UCSD-AML1 (cell line): ENCODE data around the gene DNAJB4.
"Not testable (repeated sequence)": the region's sequence is repeated elsewhere in the genome, so short reads cannot be mapped to it uniquely, and the experiment has no call there.

ENCODE experiments used
- DNase-seq: peaks from one replicate; lab custom pipeline; 2025; ENCODE audit not compliant: unreplicated experiment; lab: John Stamatoyannopoulos, UW

The DNAJB4 gene

DNA sequence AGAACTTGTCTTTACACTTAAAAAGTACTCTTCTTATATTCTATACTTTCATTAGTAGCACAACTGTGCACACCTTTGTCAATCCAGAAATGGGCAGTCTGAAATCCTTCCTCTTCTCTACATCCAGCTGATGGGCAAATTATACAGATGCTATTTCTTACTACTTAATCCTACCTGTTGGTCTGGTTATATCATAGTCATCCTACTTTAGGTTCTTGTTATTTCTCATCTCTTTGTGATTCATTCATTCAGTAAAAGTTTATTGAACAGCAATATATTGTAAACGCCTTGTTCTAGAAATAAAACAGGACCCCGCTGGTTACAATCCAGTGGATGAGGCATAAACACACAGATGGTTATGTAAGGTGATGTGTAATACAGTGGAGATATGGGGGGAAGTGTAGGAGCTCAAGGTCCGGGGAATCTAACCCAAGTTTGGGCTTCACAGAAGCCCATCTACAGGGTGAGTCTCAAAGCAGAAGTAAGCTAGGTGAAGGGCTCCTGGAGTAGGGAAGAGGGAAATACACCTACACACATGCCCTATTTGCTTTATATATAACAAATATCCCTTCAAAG lies 14.0 kb upstream of the DNAJB4 start:
- no peak for DNase-seq

DNA sequence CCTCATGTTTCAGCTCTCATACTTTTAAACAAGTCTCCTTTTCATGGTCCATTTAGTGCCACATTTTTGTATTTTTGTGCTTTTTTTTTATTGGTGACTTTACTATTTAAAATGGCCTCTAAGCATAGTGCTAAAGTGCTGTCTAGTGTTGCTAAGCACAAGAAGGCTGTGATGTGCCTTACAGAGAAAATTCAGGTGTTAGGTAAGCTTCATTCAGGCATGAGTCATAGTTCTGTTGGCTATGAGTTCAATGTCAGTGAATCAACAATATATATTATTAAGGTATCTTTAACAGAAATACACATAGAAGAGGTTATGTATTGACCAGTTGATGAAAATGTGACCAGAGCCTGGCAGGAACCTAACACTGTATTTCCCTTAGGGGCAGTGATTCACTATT lies 13.1 kb upstream of the DNAJB4 start:
- no peak for DNase-seq

DNA sequence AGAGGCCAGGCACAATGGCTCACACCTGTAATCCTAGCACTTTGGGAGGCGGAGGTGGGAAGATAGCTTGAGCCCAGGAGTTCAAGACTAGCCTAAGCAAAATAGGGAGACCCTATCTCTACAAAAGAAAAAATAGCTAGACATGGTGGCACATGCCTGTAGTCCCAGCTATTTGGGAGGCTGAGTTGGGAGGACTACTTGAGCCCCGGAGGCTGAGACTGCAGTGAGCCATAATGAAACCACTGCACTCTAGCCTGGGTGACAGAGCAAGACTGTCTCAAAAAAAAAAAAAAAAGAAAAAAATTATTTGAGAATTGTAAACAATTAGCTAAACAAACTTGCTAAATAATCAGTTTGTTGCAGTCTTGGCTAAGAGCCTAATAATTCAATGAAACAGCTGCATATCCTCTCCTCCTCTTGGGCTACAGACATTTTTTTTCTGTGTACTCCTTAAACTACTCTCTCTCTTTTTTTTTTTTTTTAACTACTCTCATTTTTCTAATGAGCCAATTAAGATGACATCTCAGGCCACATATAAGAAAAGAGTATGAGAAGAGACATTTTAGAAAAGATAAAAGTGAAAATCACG lies 10.5 kb upstream of the DNAJB4 start:
- DNase-seq, result no peak

DNA sequence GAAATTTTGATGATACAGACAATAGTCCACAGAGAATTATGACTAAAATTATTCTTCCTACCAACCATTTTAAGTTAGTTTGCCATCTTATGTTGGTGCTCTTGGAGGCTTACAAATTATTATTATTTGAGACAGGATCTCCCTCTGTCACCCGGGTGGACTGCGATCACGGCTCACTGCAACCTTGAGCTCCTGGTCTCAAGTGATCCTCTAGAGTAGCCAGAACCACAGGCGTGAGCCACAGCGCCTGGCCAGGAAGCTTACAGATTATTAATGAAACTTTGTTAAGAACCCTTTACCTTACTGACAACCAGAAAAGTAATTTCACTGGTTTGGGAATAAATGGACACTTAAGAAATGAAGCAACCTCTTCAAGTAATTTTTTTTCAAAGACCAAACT lies 8.0 kb upstream of the DNAJB4 start:
- DNase-seq, result no peak

DNA sequence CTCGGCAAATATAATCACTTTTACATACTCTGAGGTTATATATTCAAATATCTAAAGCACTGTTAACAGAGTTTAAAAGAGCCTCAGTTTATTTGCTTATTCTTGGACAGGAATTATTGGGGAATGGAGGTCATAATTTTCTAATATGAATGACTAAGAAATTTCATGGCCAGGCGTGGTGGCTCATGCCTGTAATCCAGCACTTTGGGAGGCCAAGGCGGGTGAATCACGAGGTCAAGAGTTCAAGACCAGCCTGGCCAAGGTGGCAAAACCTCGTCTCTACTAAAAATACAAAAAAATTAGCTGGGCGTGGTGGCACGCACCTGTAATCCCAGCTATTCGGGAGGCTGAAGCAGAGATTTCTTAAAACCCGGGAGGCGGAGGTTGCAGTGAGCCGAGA lies 4.2 kb upstream of the DNAJB4 start:
- not testable (repeated sequence) for DNase-seq

DNA sequence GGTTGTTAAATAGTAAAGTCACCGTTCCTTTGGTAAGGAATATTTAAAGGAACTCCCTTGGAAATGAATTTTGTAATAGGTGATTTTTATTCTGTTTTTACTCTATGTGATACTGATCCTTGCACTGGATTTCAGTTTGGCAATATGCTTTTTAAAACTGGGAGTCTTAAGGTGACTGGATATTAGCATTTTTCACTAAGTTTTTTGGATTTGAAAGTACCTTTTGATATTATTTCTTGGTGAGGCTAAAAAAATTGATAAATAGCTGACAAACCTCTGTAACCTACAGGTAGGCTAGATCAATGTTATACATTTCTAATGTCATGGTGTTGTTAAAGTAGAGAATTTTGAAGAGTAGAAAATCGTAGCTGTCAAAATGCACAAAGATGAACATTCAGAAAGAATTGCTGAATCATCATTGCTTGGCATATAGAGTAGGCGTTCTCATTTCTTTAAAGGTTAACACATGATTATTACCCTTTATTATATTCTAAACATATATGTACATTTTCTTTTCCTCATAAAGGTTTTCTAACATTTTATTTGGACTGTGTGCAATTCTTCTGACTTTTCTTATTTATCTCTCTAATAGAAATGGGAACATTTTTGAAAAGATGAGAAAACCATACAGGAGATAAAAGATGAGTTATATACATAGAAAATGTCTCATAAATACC lies 1.5 kb upstream of the DNAJB4 start:
- DNase-seq, result no peak

DNA sequence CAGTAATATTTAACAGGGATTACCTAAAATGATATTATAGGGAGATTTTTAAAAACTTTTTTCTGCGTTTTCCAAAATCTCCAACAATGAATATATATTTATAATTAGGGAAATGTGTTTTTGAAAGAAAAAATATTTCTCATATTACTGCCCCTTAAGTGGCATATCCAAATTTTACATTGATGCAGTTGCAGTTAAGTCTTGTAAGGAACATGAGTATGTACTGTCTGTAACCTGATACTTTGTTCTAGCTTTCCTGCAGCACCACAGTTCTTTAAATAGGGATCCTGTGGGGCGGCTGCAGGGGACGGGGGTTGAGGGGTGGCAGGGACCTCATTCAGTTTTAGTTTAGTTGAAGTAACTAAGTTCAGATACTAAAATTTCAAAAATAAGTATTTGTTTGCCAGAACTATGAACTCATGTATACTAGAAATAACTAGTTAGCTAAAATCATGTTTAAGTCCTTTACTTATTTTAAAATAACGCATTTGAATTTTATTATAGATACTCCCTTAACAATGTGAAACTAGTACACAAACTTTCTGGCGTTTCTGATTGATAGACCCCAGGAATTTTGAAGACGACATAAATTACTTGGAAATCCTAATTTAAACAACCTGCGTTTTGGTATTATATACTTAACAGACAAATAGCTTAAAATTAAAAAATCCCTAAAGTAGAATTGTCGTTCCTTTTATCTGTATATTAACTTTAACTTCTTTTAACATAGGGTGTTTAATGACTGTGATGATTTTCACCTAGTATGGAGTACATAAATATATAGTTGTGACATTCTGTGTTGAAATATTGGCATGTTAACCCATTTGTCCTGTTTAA lies 639 bp upstream of the DNAJB4 start:
- peak; percentile 46 for DNase-seq

DNA sequence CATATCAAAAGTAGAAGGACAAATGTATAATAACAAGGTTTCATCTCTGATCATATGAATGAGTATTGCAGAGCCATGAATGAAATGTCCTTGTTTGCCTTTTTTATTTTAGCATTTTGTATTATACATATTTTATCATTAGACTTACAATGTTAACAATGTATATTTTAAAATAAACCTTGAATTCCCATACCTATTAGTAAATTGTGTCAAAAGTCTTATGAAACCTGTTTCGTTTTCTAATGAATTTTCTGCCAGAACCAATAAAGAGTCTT lies 646 bp downstream of the DNAJB4 start:
- no peak for DNase-seq

DNA sequence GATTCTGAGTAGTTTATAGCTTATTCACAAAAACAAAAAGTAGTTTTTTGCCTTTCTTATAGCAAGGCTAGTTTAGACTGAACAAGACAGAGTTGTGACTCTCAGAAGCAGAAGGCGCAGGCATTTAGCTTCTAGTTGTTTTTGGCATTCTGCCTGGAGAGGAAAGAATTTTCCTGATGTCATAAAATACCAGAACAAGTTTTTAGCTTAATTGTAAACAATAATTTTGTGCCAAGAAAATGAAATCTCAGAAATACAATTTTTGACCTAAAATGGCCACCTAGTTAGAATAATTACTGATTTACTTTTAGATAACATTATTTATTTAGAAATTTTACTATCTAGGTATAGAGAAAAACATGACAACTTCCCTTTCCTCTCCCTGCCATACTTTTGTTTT lies 1.0 kb downstream of the DNAJB4 start:
- no peak for DNase-seq

DNA sequence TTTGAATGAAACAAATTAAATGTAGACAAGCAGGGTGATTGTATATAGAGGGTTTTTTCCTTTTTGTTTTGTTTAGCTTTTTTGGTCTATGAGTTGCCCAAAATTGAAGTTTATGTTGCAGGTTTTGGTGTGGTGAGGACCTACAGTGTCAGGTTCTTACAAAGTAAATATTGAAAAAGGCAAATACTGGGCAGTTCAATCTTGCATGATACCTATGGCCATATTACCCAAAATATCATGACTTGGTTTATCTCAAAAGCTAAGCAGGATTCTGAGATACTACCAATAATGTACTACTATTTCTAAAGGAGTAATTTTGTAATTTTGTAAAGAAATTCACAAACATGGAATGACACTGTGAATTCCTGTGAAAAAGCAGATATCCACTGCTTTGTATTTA lies 1.8 kb downstream of the DNAJB4 start:
- DNase-seq, result no peak

DNA sequence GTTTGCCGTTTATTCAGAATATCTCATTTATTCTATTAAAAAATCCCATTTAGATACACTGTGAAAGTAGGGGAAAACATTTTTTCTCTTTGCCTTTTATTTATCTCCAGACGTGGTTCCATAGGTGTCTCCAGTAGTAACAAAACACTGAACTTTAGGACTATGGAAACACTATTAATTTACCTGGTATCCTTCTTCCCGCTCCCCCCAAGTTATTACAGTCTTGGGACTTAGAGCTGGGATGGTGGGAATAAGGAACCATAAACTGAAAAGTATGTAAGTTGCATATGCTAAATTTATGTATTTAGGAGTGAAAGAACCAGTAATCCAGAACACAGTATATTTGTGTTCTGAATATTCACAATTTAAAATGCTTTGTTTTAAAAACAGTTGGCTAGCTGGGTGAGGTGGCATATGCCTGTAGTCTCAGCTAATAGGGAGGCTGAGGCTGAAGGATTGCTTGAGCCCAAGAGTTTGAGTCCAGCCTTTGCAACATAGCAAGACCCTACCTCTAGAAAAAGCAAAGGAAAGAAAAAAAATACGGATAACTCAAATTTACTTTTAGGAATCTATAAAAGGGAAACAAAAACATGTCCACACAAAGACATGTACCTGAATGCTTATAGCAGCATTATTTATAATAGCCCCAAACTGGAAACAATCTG lies 3.1 kb downstream of the DNAJB4 start:
- no peak for DNase-seq

DNA sequence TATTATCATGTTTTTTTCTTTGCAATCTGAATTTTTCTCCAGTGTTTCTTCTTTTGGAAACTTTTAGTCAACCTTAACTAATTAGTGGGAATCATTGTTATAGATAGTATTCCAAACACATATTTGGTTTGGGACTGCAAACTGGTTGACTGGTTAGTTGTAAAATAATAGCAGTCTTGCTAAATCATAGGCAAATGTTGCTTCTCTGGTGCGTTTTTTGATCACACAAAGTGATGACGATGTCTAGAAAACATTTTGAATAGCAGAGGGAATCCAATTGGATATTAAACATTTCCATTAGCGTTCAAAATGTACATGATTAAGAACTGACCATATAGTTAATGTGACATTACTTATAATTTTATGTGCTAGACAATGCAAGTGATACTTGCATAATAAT lies 4.5 kb downstream of the DNAJB4 start:
- DNase-seq, result no peak

DNA sequence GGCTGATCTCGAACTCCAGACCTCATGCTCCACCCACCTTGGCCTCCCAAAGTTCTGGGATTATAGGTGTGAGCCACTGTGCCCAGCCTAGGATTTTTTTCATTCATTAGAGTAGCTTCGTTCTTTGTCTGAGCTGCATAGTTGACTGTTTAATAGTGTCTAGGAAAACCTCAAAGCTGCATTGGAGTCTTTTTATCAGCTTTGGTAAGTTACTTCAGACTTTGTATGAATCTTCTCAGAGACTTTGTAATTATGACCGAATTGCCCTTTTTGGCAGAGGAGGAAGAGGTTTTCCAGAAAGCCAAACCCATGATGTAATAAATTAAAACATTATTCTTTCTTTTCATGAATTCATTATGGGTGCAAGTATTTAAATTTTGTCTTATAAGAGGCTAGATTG lies 5.1 kb downstream of the DNAJB4 start:
- no peak for DNase-seq

DNA sequence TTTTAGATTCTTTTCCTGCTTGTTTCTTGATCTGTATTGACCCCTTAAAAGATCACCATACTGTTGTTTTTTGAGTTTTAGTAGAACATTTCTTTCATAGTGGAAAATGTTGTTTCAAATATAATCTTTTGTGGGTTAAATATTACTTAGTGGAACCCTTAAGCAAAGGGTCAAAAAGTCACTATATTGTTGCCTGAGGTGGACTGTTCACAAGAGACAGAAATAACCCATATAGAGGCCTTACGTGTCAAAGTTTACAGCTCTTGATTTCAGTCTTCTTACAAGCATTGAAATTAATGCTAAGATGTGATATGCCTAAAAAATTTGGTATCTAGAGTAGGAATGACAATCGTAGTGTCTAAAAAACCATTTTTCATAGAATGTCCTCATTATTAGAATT lies 6.3 kb downstream of the DNAJB4 start:
- DNase-seq, result no peak

DNA sequence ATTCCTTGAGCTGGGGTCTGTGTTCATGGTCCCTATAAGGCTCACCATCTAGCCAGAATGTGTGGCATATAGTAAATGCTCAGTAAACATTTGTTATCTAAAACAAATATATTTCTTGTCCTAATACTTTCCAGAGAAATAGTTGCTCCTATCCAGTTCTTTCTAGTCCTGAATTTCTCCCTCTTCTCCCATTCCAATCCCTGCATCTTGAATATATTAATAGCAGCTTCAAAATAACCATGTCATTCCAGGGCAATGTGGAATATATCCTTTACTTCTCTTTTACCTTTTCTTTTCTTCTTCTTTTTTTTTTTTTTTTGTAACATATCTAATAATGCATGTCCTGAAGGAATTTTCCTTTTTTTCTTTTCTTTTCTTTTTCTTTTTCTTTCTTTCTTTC lies 10.4 kb downstream of the DNAJB4 start:
- DNase-seq, result no peak

DNA sequence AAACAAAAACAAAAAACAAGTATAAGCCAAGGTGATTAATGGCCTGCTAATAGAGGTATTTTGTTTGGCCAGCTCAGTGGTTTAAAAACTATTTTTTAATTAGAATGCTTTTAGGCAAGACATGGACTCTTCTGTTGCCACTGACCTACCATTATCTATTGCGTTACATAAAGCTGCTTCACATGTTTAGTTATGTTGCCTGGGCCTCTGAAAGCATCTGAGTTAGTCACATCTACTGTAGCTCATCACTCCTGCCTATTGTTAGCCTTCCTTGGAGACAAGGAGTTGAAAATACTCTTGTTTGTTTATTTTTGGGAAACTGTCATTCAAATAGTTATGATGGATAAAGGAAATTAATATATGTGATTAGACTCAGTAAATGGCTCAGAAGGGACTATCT lies 14.3 kb downstream of the DNAJB4 start:
- no peak for DNase-seq

DNA sequence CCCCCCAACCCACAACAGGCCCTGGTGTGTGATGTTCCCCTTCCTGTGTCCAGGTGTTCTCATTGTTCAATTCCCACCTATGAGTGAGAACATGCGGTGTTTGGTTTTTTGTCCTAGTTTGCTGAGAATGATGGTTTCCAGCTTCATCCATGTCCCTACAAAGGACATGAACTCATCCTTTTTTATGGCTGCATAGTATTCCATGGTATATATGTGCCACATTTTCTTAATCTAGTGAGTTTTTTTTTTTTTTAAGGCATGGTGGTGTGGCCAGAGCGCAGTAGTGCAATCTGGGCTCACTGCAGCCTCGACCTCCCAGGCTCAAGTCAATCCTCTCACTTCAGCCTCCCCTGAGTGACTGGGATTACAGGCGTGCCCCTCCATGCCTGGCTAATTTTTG lies 16.4 kb downstream of the DNAJB4 start:
- not testable (repeated sequence) for DNase-seq

DNA sequence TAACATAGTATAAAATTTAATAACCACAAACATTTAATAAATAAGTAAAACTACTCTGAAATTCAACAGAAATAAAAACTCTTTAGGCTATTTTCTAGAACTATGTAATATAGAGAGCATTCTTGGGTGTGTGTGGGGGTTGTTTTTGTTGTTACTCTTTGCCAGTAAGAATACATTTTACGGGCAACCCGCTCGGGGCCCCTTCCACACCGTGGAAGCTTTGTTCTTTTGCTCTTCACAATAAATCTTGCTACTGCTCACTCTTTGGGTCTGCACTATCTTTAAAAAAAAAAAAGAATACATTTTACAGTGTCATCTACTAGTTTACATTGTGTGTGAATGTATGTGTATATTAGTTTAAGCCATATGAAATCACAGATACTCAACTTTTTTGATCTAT lies 25.1 kb downstream of the DNAJB4 start:
- DNase-seq, result no peak

DNA sequence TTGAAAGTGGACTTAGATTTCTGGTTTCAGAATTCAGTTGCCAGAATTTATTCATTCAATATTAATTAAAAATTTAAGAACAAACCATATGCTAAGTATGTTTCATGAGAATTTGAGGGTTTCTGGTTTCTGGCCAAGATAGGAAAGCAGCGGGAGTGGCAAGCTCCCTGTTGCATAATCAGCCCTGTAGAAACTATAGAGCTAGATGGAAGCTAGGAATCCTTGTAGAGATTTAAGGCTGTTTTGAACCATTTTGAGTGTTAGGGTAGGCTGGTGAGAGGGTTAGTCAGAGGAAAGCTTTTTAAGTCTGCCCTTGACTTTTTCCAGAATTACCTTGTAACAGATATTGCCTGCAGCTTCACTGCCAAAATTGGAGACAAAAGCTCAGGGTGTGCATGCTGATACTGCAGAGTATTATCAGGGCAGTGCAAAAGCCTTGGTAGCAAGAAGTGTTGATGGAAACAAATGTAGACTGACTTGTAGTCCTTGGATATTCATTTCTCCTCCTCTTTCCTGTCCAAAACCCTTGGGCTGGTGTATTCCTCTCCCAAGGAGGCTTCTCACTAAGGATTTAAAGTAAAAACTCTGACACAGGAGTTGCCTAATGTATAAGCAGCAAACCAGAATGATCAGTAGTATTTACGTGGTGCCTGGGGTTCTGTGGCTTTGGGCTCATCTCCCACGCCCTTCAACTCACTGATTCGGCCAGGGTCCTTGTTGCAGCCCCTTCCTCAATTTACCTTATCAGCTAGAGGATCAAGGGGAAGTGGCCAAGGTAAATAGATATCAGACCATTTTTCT lies 28.5 kb downstream of the DNAJB4 start:
- no peak for DNase-seq

DNA sequence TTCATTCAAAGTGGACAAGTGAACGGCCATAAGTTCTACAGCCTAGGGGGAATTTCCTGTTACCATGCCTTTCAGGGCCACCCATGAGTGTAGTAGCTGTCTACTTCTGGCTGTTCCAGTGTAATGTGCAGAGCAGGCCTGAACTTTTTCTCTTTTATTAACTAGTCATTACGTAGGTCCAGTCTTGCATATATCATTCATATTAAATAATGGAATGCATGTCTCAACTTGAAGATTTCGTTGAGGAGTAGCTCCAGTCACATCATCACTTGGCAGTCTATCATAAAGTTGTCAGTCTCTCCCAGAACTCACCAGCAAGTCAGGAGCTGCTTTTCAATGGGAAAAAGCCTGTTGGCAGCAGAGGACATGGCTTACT lies 29.0 kb downstream of the DNAJB4 start:
- no peak for DNase-seq

DNA sequence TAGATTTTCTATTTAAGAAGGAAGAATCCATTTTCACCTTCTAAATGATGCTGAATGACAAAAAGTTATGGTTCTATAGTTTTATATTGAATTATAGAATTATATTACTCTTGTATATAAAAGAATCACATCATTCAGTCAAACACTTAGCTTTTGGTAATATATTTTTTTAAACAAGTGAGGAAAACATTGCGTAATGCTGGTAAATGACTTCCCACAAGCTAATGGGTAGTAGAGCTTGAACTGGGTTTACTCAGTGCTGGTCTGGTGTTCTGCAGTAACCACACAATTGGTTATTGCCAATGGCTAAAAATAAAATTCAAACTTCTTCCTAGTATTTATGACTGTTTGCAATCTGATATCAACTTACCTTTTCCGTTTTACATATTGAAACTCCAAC lies 30.4 kb downstream of the DNAJB4 start:
- no peak for DNase-seq
